Spinal cord (tissue), 10 donors: ENCODE data around the gene ZDHHC15. TPM values are rescaled to one million over a fixed set of nuclear protein-coding genes. Genes with fewer than 3 reads are reported as not detected.
A peak's percentile ranks its signal among the peaks of the same experiment; 100 is the strongest.
"Not testable (repeated sequence)": the region's sequence is repeated elsewhere in the genome, so short reads cannot be mapped to it uniquely, and the experiment has no call there.

Experiments
- DNase-seq, 6 donors: peaks; one replicate each; pipeline versions ENCODE4 v3.0.0 to v3.0.0-alpha.2; 2013 to 2015; ENCODE audit warnings: low spot score in 6 of 6, low read depth in 4 of 6
- H3K27ac ChIP-seq: one replicate; pipeline ENCODE4 v1.5.1; 2013; ENCODE audit warnings: low read depth, low read length, control low read depth
- H3K27me3 ChIP-seq: one replicate; pipeline ENCODE4 v1.6.1; 2013; ENCODE audit warnings: low read length; ENCODE audit not compliant: control insufficient read depth, insufficient read depth
- H3K36me3 ChIP-seq: one replicate; pipeline ENCODE4 v1.6.1; 2013; ENCODE audit warnings: low read length; ENCODE audit not compliant: control insufficient read depth, insufficient read depth
- H3K4me1 ChIP-seq: one replicate; pipeline ENCODE4 v1.6.1; 2013; ENCODE audit warnings: low read length; ENCODE audit not compliant: control insufficient read depth, insufficient read depth
- H3K4me3 ChIP-seq: one replicate; pipeline ENCODE4 v1.5.1; 2013; ENCODE audit warnings: low read depth, low read length, control low read depth
- H3K9me3 ChIP-seq: one replicate; pipeline ENCODE4 v1.6.1; 2013; ENCODE audit warnings: low read length; ENCODE audit not compliant: control insufficient read depth, insufficient read depth
- WGBS: methylation state at CpG from one replicate; pipeline ENCODE4 v1.1.5; 2013; ENCODE audit warnings: missing lambda C conversion rate; ENCODE audit not compliant: insufficient coverage; 5-methylcytosine and 5-hydroxymethylcytosine counted together
- long read RNA-seq, 4 donors: transcript quantifications; one replicate each; lab custom pipeline, GENCODE V29; 2026
- polyA plus RNA-seq, 2 donors: library from polyadenylated mRNA; unstranded; fragments of 120-200 nt; gene quantifications; one replicate each; pipeline ENCODE4 v1.2.1, GENCODE V29; 2013; ENCODE audit not compliant: insufficient read length in 2 of 2
- total RNA-seq, 2 donors: library from RNA; depleted of rRNA in 1 of 2; stranded (reverse); fragments of 120-200 nt in 1 of 2; fragments of >200 nt in 1 of 2; gene quantifications; one replicate each; pipeline versions ENCODE4 v1.2.3 to v1.2.4, GENCODE V29; 2013 to 2014
- donor health status: healthy.

Gene ZDHHC15
- 10 to 100 TPM in 1 of 2 donors, 1 to 10 TPM in 1; 9.1 to 16.0 TPM for total RNA-seq
- polyA plus RNA-seq, result 10 to 100 TPM in 1 of 2 donors, 1 to 10 TPM in 1; 9.1 to 12.4 TPM
- long read RNA-seq, donor 1, full-length matches to known transcripts, result 5 of 5 reads
- long read RNA-seq, donor 1, partial matches to known transcripts, result 0 of 5 reads
- long read RNA-seq, donor 1, other reads (novel, unspliced or antisense), result 0 of 5 reads
- long read RNA-seq, donor 2, full-length matches to known transcripts, result 2 of 2 reads
- long read RNA-seq, donor 2, partial matches to known transcripts, result 0 of 2 reads
- long read RNA-seq, donor 2, other reads (novel, unspliced or antisense), result 0 of 2 reads
- long read RNA-seq, donor 3, full-length matches to known transcripts, result 1 of 1 reads
- long read RNA-seq, donor 3, partial matches to known transcripts, result 0 of 1 reads
- long read RNA-seq, donor 3, other reads (novel, unspliced or antisense), result 0 of 1 reads
- long read RNA-seq, donor 4, result 0 reads

DNA sequence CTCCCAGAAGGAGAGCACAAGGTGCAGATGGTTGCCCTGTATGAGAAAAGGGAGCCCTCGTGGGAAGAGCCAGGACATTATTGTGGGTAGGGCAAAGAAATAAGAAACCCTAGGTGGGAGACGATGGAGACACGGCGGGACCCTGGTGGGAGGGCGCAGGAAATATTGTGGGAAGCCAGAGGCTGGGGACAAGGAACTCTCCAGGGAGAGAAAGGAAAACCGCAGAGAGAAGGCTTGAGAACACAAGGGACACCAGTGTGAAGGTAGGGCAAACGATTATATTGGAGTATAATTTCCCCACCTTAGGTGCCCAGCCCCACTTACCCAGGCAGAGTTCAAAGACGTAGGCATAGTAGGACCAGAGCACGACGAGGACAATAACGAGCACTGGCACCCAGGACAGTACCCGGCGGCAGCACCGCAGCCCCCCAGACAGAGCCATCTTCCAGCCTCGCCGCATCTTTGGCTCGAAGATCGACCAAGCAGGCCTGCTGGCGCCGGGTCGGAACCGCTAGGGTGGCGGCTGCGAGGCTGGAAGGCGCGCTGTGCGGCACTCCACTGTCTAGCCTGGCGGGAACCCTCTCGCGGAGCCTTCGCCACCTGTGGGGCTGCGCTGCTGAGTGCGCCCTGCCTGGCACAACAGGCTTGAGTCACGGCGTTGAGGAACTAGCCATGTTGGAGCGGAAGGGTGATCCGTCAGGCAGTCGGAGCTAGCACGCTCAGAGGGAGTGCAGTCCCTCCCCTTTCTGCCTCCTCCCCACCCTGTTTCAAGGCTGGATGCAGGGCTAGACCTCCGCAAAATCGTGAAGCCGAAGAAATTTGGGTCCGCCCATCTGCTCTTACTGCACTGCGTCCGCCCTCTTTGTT, at the start of gene ZDHHC15:
TSS of gene ZDHHC15 (minus strand) at position 473 of the 867 bp plus-strand sequence. CDS start at position 460, 13 bp downstream.
- DNase-seq, result peak; percentile 39 to 91 (median 56)
- WGBS, result 30% methylated on average over 43 of the region's 45 CpGs
- Histone ChIP-seq H3K4me1 (no peaks in the 10 kb centered on the region), H3K27me3 (no peaks in the 10 kb centered on the region), H3K27ac (peak within 1 kb of the TSS; percentile 72), H3K9me3 (no peaks in the 10 kb centered on the region), H3K36me3 (no peaks in the 10 kb centered on the region), H3K4me3 (peak within 1 kb of the TSS; percentile 56)

GRCh38 chrX:75560544-75560943, 37.7 kb upstream of the ZDHHC15 start:
- 86% methylated on average over 10 of the region's 18 CpGs for WGBS
- H3K27ac ChIP-seq, H3K4me1 ChIP-seq, H3K27me3 ChIP-seq, DNase-seq, H3K36me3 ChIP-seq, H3K9me3 ChIP-seq, H3K4me3 ChIP-seq: not testable (repeated sequence)

DNA sequence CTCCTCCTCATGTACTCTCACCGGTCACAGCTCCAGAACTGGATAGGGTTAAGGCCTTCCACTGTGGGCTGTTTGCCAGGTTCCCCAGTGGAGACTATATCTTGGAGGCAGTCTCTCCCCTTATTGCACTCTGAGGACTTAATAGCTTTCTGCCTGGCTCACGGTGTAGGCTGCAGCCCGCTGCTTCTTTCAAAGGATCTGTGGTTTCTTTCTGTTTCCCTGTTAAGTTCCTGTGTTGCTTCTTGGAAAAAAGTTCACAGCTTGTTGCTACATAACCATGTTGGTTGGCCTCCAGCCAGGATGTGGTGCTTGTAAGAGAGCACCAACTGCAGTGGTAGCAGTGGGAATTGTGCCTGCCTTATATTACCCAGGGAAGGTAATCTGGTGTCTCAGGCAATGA, 24.9 kb upstream of the ZDHHC15 start:
- Histone ChIP-seq H3K36me3 (no peaks in the 10 kb centered on the region), H3K27me3 (no peaks in the 10 kb centered on the region), H3K27ac (peak overlapping the region; percentile 25), H3K9me3 (no peaks in the 10 kb centered on the region), H3K4me3 (no peak overlapping the region), H3K4me1 (peaks cover 6% of the 10 kb centered on the region)
- DNase-seq, result peak in 5 of 6 donors; percentile 4 to 77 (median 31)
- no CpG with 5 or more reads among the region's 3 CpGs for WGBS

DNA sequence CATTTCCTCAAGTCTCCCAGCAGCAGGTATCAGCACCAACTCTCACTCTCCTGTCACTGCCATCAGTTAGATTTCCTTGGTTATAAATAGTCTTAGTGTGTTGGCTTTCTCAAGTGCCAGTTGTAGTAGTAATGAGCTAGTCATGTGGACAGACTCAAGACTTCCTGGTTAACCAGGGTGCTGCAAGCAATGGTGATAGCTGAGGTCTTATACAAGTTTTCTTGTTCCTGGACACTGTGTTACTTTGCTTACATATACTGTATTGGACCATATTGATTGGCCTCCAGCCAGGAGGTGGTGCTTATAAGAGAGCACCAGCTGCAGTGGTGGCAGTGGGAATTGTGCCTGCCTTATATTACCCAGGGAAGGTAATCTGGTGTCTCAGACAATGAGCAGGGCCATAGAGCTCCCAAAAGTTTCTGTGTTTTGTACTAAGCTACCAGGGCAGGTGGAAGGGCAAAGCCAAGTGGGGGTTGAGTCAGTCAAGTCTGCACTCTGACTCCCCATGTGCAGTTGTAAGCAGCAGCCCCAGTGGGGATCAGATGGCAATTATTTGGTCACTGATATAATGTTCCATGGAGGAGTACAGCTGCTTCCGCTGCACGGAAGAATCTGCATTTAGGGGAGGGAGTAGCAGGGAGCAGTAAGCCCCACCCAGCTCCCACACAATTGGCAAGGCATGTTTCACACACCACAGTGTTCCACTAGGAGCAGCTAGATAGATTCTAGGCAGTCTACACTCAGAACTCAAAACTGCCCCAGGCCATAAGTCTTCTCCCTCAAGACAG, 24.1 kb upstream of the ZDHHC15 start:
- Histone ChIP-seq H3K4me3 (no peak overlapping the region), H3K4me1 (peaks cover 6% of the 10 kb centered on the region), H3K27ac (no peak overlapping the region), H3K27me3 (no peaks in the 10 kb centered on the region), H3K36me3 (no peaks in the 10 kb centered on the region), H3K9me3 (no peaks in the 10 kb centered on the region)
- no peak for DNase-seq
- WGBS, result no CpG with 5 or more reads among the region's 2 CpGs

GRCh38 chrX:75544786-75545185, 21.9 kb upstream of the ZDHHC15 start:
- Histone ChIP-seq H3K4me1 (peaks cover 6% of the 10 kb centered on the region), H3K9me3 (no peaks in the 10 kb centered on the region), H3K27me3 (no peaks in the 10 kb centered on the region), H3K36me3 (no peaks in the 10 kb centered on the region), H3K27ac (no peak overlapping the region), H3K4me3 (no peak overlapping the region)
- DNase-seq, result no peak
- WGBS, result no CpG with 5 or more reads among the region's 2 CpGs

- no CpG with 5 or more reads among the region's 1 CpG for WGBS
Observed at GRCh38 chrX:75483933-75484332, 38.9 kb downstream of the ZDHHC15 start.

DNA sequence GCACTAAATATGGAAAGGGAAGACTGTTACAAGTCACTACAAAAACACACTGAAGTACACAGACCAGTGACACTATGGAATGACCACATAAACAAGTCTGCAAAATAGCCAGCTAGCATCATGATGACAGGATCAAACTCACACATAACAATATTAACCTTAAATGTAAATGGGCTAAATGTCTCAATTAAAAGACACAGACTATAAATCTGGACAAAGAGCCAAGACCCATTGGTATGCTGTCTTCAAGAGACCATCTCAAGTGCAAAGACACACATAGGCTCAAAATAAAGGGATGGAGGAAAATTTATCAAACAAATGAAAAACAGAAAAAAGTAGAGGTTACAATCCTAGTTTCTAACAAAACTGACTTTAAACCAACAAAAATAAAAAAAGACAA, 61.1 kb downstream of the ZDHHC15 start:
- H3K36me3 ChIP-seq, H3K27ac ChIP-seq, H3K4me3 ChIP-seq, H3K4me1 ChIP-seq, H3K27me3 ChIP-seq, DNase-seq: not testable (repeated sequence)
- peaks cover 12% of the 10 kb centered on the region for H3K9me3 ChIP-seq

More at GRCh38 chrX:75483933-75484332, 38.9 kb downstream of the ZDHHC15 start:
- no peaks in the 10 kb centered on the region for H3K36me3 ChIP-seq
- H3K9me3 ChIP-seq, result peaks cover 5% of the 10 kb centered on the region
- H3K27me3 ChIP-seq, result no peaks in the 10 kb centered on the region
- H3K4me3 ChIP-seq, result no peak overlapping the region
- H3K4me1 ChIP-seq, result no peaks in the 10 kb centered on the region
- no peak for DNase-seq
- no peak overlapping the region for H3K27ac ChIP-seq

DNA sequence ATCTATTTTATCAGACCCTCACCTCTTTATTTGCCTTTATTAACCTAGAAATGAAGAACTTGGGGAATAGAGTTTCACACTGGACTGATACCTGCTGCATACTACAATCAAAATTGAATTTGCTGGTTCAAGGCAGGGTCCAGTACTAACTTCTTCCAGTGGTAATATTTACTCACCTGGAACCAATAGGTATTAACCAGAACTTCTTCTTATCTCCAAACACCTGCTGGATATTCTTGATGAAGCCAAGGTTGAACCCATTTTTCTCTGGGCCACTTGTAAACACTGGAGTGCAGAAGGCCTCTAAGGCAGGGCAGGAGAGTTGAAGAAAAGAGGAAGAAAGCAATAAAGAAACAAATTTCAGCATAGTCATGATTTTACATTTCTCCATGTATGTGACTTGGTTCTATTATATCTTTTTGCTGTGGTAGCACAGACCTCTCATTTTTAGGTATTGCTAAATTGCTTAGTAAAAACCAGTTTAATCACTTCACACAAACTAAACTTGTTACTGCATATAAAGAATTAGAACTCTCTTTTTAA, 101.1 kb downstream of the ZDHHC15 start:
- H3K4me1 ChIP-seq, result no peaks in the 10 kb centered on the region
- H3K36me3 ChIP-seq, result no peaks in the 10 kb centered on the region
- no peaks in the 10 kb centered on the region for H3K27me3 ChIP-seq
- no peak for DNase-seq
- H3K9me3 ChIP-seq, result no peaks in the 10 kb centered on the region
- H3K27ac ChIP-seq, result no peak overlapping the region
- no peak overlapping the region for H3K4me3 ChIP-seq

DNA sequence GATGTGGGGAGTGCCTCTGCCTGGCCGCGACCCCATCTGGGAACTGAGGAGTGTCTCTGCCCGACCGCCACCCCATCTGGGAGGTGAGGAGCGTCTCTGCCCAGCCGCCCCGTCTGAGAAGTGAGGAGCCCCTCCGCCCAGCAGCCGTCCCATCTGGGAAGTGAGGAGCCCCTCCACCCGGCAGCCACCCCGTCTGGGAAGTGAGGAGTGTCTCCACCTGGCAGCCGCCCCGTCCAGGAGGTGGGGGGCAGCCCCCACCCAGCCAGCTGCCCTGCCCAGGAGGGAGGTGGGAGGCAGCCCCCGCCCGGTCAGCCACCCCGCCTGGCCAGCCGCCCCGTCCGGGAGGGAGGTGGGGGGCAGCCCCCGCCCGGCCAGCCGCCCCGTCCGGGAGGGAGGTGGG, 115.7 kb downstream of the ZDHHC15 start:
- H3K4me1 ChIP-seq, H3K27me3 ChIP-seq, H3K36me3 ChIP-seq, DNase-seq, H3K9me3 ChIP-seq, H3K4me3 ChIP-seq, H3K27ac ChIP-seq: not testable (repeated sequence)
- whole genome bisulfite sequencing, result 97% methylated on average over 14 of the region's 24 CpGs
